HG03095 (cell line): ENCODE measurements around the gene VPS33B.
A peak's percentile ranks its signal among the peaks of the same experiment; 100 is the strongest.
"Not testable (repeated sequence)": the region's sequence is repeated elsewhere in the genome, so short reads cannot be mapped to it uniquely, and the experiment has no call there.

Experiments used
- ATAC-seq: cut with Tn5 transposase; IDR thresholded peaks from one replicate; pipeline ENCODE4 v1.9.1; 2021; ENCODE audit warnings: moderate library complexity; ENCODE audit not compliant: unreplicated experiment

VPS33B gene

GRCh38 chr15:91032919-91033803 is 10.8 kb upstream of the VPS33B start:
- no peak for ATAC-seq

GRCh38 chr15:91031796-91032195 is 9.4 kb upstream of the VPS33B start:
- ATAC-seq = no peak

- no peak for ATAC-seq
These were observed 5.3 kb upstream of the VPS33B start for GRCh38 chr15:91027677-91028076.

- no peak for ATAC-seq
These were observed 1.3 kb upstream of the VPS33B start for GRCh38 chr15:91023720-91024119.

- no peak for ATAC-seq
These were observed 387 bp upstream of the VPS33B start for GRCh38 chr15:91022832-91023129.

GRCh38 chr15:91021516-91022074 is 799 bp downstream of the VPS33B start:
- no peak for ATAC-seq

- no peak for ATAC-seq
These were observed 4.2 kb downstream of the VPS33B start for GRCh38 chr15:91018158-91018557.

- no peak for ATAC-seq
These were observed 4.7 kb downstream of the VPS33B start for GRCh38 chr15:91017716-91018115.

GRCh38 chr15:91013701-91014100 is 8.7 kb downstream of the VPS33B start:
- not testable (repeated sequence) for ATAC-seq

- no peak for ATAC-seq
These were observed 15.1 kb downstream of the VPS33B start for GRCh38 chr15:91007266-91007665.

GRCh38 chr15:91001209-91001608 is 21.2 kb downstream of the VPS33B start:
- no peak for ATAC-seq

GRCh38 chr15:90998737-90999136 is 23.7 kb downstream of the VPS33B start:
- no peak for ATAC-seq

GRCh38 chr15:90994417-90995311 is 27.7 kb downstream of the VPS33B start, which contains the start of gene PRC1:
PRC1 (minus strand) TSS chr15:90994535; CDS start chr15:90994417, 118 bp downstream.
- peak; percentile 90 for ATAC-seq

- peak; percentile 4 for ATAC-seq
These were observed 28.4 kb downstream of the VPS33B start for GRCh38 chr15:90994059-90994416.

- ATAC-seq = no peak
These were observed 30.7 kb downstream of the VPS33B start for GRCh38 chr15:90991587-90992285.

GRCh38 chr15:90990446-90990845 is 31.9 kb downstream of the VPS33B start:
- ATAC-seq = no peak

- ATAC-seq = no peak
These were observed 33.2 kb downstream of the VPS33B start for GRCh38 chr15:90989040-90989768.

- no peak for ATAC-seq
These were observed 34.1 kb downstream of the VPS33B start for GRCh38 chr15:90988296-90988695.

- no peak for ATAC-seq
These were observed 34.7 kb downstream of the VPS33B start for GRCh38 chr15:90987561-90988141.
